Brain microvascular endothelial cell (primary cell): Measurements from ENCODE around the gene KCNK15.

Source experiments
- DNase-seq: peaks from one replicate; pipeline ENCODE4 v3.0.0-alpha.2; 2020
- H3K27ac ChIP-seq: fragments of 250-450 bp; sonication (Bioruptor Pico); 2 replicates; pipeline ENCODE4 v1.5.1; 2020; ENCODE audit warnings: mild to moderate bottlenecking, moderate library complexity
- H3K27me3 ChIP-seq: fragments of 250-450 bp; sonication (Bioruptor Pico); replicated peaks from 2 replicates; pipeline ENCODE4 v1.5.1; 2020; ENCODE audit warnings: mild to moderate bottlenecking
- H3K36me3 ChIP-seq: fragments of 250-450 bp; sonication (Bioruptor Pico); replicated peaks from 2 replicates; pipeline ENCODE4 v1.5.1; 2020; ENCODE audit warnings: mild to moderate bottlenecking
- H3K4me3 ChIP-seq: 2 replicates; pipeline ENCODE4 v1.5.1; 2011; ENCODE audit warnings: low read depth, mild to moderate bottlenecking, control low read depth, low read length, moderate library complexity
- CTCF ChIP-seq: IDR thresholded peaks from 2 replicates; pipeline ENCODE4 v1.5.1; 2011; ENCODE audit warnings: low read depth, mild to moderate bottlenecking, moderate library complexity, low read length, control low read depth, inconsistent platforms; ENCODE audit errors: missing control alignments
- in situ Hi-C: cut with HindIII; loops from 2 replicates; pipeline ENCODE4 v1.10.0; 2017; ENCODE audit warnings: low sequenced_read_pairs, low pct_ligation_motif_present

KCNK15 gene

GRCh38 chr20:44723391-44723790 is 22.3 kb upstream of the KCNK15 start:
- no peak for TF ChIP-seq CTCF
- DNase-seq: no peak
- in situ Hi-C loops: no loop called here

GRCh38 chr20:44723798-44724362 is 21.8 kb upstream of the KCNK15 start:
- Histone ChIP-seq H3K36me3 (no peaks in the 10 kb centered on the region), H3K4me3 (no peak overlapping the region), H3K27ac (no peak overlapping the region), H3K27me3 (no peaks in the 10 kb centered on the region)
- TF ChIP-seq CTCF: no peak
- no peak for DNase-seq
- in situ Hi-C loops: no loop called here

More at GRCh38 chr20:44723391-44723790, 22.3 kb upstream of the KCNK15 start:
- Histone ChIP-seq H3K4me3 (no peak overlapping the region), H3K36me3 (no peaks in the 10 kb centered on the region), H3K27ac (no peak overlapping the region), H3K27me3 (peaks cover 1% of the 10 kb centered on the region)

- in situ Hi-C loops: no loop called here
- H3K27me3 ChIP-seq: no peaks in the 10 kb centered on the region
- no peaks in the 10 kb centered on the region for H3K36me3 ChIP-seq
- DNase-seq: no peak
- H3K27ac ChIP-seq: no peak overlapping the region
- no peak overlapping the region for H3K4me3 ChIP-seq
- no peak for TF ChIP-seq CTCF
These were observed 21.1 kb upstream of the KCNK15 start for GRCh38 chr20:44724423-44725091.

- no peak for TF ChIP-seq CTCF
- Histone ChIP-seq H3K27me3 (no peaks in the 10 kb centered on the region), H3K27ac (no peak overlapping the region), H3K4me3 (no peak overlapping the region), H3K36me3 (no peaks in the 10 kb centered on the region)
- in situ Hi-C loops: no loop called here
- DNase-seq: no peak
These were observed 19.8 kb upstream of the KCNK15 start for GRCh38 chr20:44725837-44726236.

- no peak for DNase-seq
- no peak for TF ChIP-seq CTCF
- Histone ChIP-seq H3K27me3 (no peaks in the 10 kb centered on the region), H3K4me3 (no peak overlapping the region), H3K27ac (no peak overlapping the region), H3K36me3 (no peaks in the 10 kb centered on the region)
- in situ Hi-C loops: no loop called here
These were observed 18.6 kb upstream of the KCNK15 start for GRCh38 chr20:44727039-44727438.

GRCh38 chr20:44727651-44728050 is 18.0 kb upstream of the KCNK15 start:
- H3K27ac ChIP-seq: no peak overlapping the region
- no peaks in the 10 kb centered on the region for H3K36me3 ChIP-seq
- no peak for TF ChIP-seq CTCF
- in situ Hi-C loops: no loop called here
- no peaks in the 10 kb centered on the region for H3K27me3 ChIP-seq
- no peak for DNase-seq
- no peak overlapping the region for H3K4me3 ChIP-seq
